HepG2 (cell line): Measurements from ENCODE around the gene ZCCHC8. TPM values are rescaled to one million over a fixed set of nuclear protein-coding genes. Genes with fewer than 3 reads are reported as not detected.
A peak's percentile ranks its signal among the peaks of the same experiment; 100 is the strongest.

Experiments
- ATAC-seq: fragments of 200-7000 bp; cut with Tn5 transposase; 3 replicates; pipeline ENCODE4 v1.9.1; 2020; ENCODE audit warnings: mild to moderate bottlenecking, moderate library complexity
- Bru-seq: library from RNA; stranded (reverse); fragments of 400-500 nt; gene quantifications from one replicate; lab custom pipeline; 2021; lab: Mats Ljungman, UMichigan
- BruChase-seq, 2 experiments: library from RNA; stranded (reverse); fragments of 400-500 nt; gene quantifications; one replicate each; lab custom pipeline; 2021; lab: Mats Ljungman, UMichigan
- BruUV-seq: library from RNA; stranded (reverse); fragments of 400-500 nt; replicated peaks from 2 replicates; lab custom pipeline; 2021; lab: Mats Ljungman, UMichigan
- CTCF ChIA-PET: fragments of 300-600 bp; formaldehyde crosslinking; extraction: SDS; loops from one replicate; lab custom pipeline; 2021; ENCODE audit warnings: low total read pairs, inconsistent platforms, low intra/inter-chr PET ratio; lab: Yijun Ruan, JAX
- POLR2A ChIA-PET: fragments of 350-600 bp; sonication (Branson Sonifier 250); formaldehyde crosslinking; loops from one replicate; lab custom pipeline; 2020; ENCODE audit warnings: antibody characterized with exemption, inconsistent platforms; lab: Yijun Ruan, JAX
- DNase-seq: peaks from one replicate; pipeline ENCODE4 v3.0.0-alpha.2; 2015; ENCODE audit warnings: low spot score
- FAIRE-seq: peaks from 3 replicates; lab custom pipeline; 2011; peaks lifted over from hg19 to GRCh38; lab: Jason Lieb, UNC
- H2AFZ ChIP-seq: one replicate; pipeline ENCODE4 v1.6.1; 2011; ENCODE audit warnings: low read length, inconsistent platforms
- H3K27ac ChIP-seq: fragments of 300-600 bp; 3 replicates; pipeline ENCODE4 v1.8.0; 2011; ENCODE audit warnings: mixed run types, mild to moderate bottlenecking, mixed read lengths, low read length, inconsistent platforms; ENCODE audit not compliant: insufficient read depth; ENCODE audit errors: extremely low read length
- H3K27me3 ChIP-seq, 2 experiments: fragments of 200-600 bp in 1 of 2; 2 replicates in 1 of 2; 3 replicates in 1 of 2; pipeline versions ENCODE4 v1.6.0 to v1.8.0; 2011; ENCODE audit warnings: low read length in 2 of 2, mild to moderate bottlenecking in 2 of 2, moderate library complexity in 2 of 2, inconsistent platforms in 1 of 2; ENCODE audit not compliant: insufficient read depth in 2 of 2, control insufficient read depth in 1 of 2
- H3K36me3 ChIP-seq, 2 experiments: fragments of 200-600 bp in 1 of 2; replicated peaks in 1 of 2; 2 replicates in 1 of 2; 3 replicates in 1 of 2; pipeline versions ENCODE4 v1.5.1 to v1.8.0; 2011; ENCODE audit warnings: low read length in 2 of 2, inconsistent platforms in 1 of 2; ENCODE audit not compliant: insufficient read depth in 2 of 2, control insufficient read depth in 1 of 2
- H3K4me1 ChIP-seq: 2 replicates; pipeline ENCODE4 v1.5.1; 2012; ENCODE audit warnings: low read length, inconsistent platforms; ENCODE audit not compliant: insufficient read depth
- H3K4me2 ChIP-seq: 2 replicates; pipeline ENCODE4 v1.6.0; 2011; ENCODE audit warnings: low read depth, low read length, inconsistent platforms
- H3K4me3 ChIP-seq, 3 experiments: fragments of 200-600 bp in 1 of 3; sonication (generic), shearing (Covaris generic) in 1 of 3; replicated peaks in 1 of 3; 2 replicates each; pipeline ENCODE4 v1.5.1; 2011 to 2016; ENCODE audit warnings: low read length in 3 of 3, inconsistent platforms in 2 of 3, low read depth in 2 of 3, mild to moderate bottlenecking in 2 of 3, control low read depth in 1 of 3, mixed read lengths in 1 of 3; ENCODE audit not compliant: insufficient read depth in 1 of 3
- H3K79me2 ChIP-seq: one replicate; pipeline ENCODE4 v1.6.1; 2011; ENCODE audit warnings: low read length, inconsistent platforms; ENCODE audit not compliant: insufficient read depth
- H3K9ac ChIP-seq: 2 replicates; pipeline ENCODE4 v1.6.0; 2011; ENCODE audit warnings: mild to moderate bottlenecking, low read depth, low read length, inconsistent platforms; ENCODE audit not compliant: insufficient read depth
- H3K9me3 ChIP-seq: 2 replicates; pipeline ENCODE4 v1.5.1; 2012; ENCODE audit warnings: mild to moderate bottlenecking, low read length
- H4K20me1 ChIP-seq: 2 replicates; pipeline ENCODE4 v1.6.0; 2011; ENCODE audit warnings: inconsistent platforms, mild to moderate bottlenecking, low read length, moderate library complexity; ENCODE audit not compliant: insufficient read depth
- HOXD1 ChIP-seq: sonication (generic); formaldehyde crosslinking; IDR thresholded peaks from 2 replicates; pipeline ENCODE4 v1.5.0; 2020; ENCODE audit warnings: missing genetic modification reagents
- KDM5B ChIP-seq: sonication (generic); formaldehyde crosslinking; IDR thresholded peaks from 2 replicates; pipeline ENCODE4 v1.4.0; 2020; ENCODE audit warnings: missing genetic modification reagents, mild to moderate bottlenecking, borderline replicate concordance
- PCBP1 ChIP-seq: fragments of 200-400 bp; formaldehyde crosslinking; IDR thresholded peaks from 2 replicates; pipeline ENCODE4 v1.6.1; 2017; ENCODE audit warnings: mild to moderate bottlenecking, low read depth, low read length, borderline replicate concordance
- XBP1 ChIP-seq: sonication (generic); formaldehyde crosslinking; IDR thresholded peaks from 2 replicates; pipeline ENCODE4 v1.5.0; 2020; ENCODE audit warnings: missing genetic modification reagents
- ZNF670 ChIP-seq: sonication (generic); formaldehyde crosslinking; IDR thresholded peaks from 2 replicates; pipeline ENCODE4 v1.8.0; 2022; ENCODE audit warnings: mild to moderate bottlenecking, missing genetic modification reagents, borderline replicate concordance
- ZNF792 ChIP-seq: IDR thresholded peaks from 2 replicates; pipeline ENCODE4 v1.6.1; 2016
- WGBS: methylation state at CpG from one replicate; pipeline ENCODE4 v1.1.6; 2017; ENCODE audit warnings: low lambda C conversion rate; 5-methylcytosine and 5-hydroxymethylcytosine counted together
- in situ Hi-C: cut with HindIII; loops from 2 replicates; pipeline ENCODE4 v1.10.0; 2017; ENCODE audit warnings: low pct_unique_long_range_greater_than_20kb; ENCODE audit not compliant: extremely low pct_ligation_motif_present
- intact Hi-C: fragments of 100-400 bp; cut with micrococcal nuclease; formaldehyde crosslinking; loops from one replicate; pipeline ENCODE4 v1.10.0; 2022; ENCODE audit not compliant: unreplicated experiment
- long read RNA-seq, 2 experiments: library from RNA in 1 of 2; library from polyadenylated mRNA in 1 of 2; stranded (forward) in 1 of 2; unstranded in 1 of 2; transcript quantifications; one replicate each; pipeline ENCODE4 v2.0.0, GENCODE V29; 2019 to 2022
- polyA minus RNA-seq, 3 experiments: library from RNA; depleted of rRNA, polyadenylated mRNA; stranded (reverse); fragments of >200 nt; gene quantifications; 2 replicates each; pipeline ENCODE4 v1.2.3, GENCODE V29; 2011; ENCODE audit warnings: low replicate concordance in 1 of 3
- polyA plus RNA-seq, 8 experiments: library from polyadenylated mRNA; depleted of rRNA in 3 of 8; stranded (reverse) in 7 of 8; unstranded in 1 of 8; fragments of >200 nt; fragmentation: Illumina TruSeq in 4 of 8; extraction: Trizol in 4 of 8; gene quantifications; 2 replicates each; pipeline versions ENCODE4 v1.2.1 to v1.2.3, GENCODE V29; 2011 to 2016; ENCODE audit warnings: low read depth in 4 of 8, missing spikeins in 1 of 8, mixed read lengths in 1 of 8; ENCODE audit not compliant: insufficient read depth in 1 of 8
- total RNA-seq, 5 experiments: library from RNA; depleted of rRNA; stranded (reverse); fragments of >200 nt; fragmentation: Illumina TruSeq; extraction: Trizol; gene quantifications; 2 replicates each; pipeline ENCODE4 v1.2.3, GENCODE V29; 2016; ENCODE audit warnings: low read depth in 1 of 5
- TF ChIP-seq, protein P1 (sequence below): sonication (generic); formaldehyde crosslinking; IDR thresholded peaks from 2 replicates; pipeline ENCODE4 v1.5.0; 2020; ENCODE audit warnings: missing genetic modification reagents
- TF ChIP-seq, protein P2 (sequence below): IDR thresholded peaks from 2 replicates; pipeline ENCODE4 v1.6.1; 2018; ENCODE audit warnings: missing genetic modification reagents, mild to moderate bottlenecking, missing compliant biosample characterization
- TF ChIP-seq, protein P3 (sequence below): sonication (generic); formaldehyde crosslinking; IDR thresholded peaks from 2 replicates; pipeline ENCODE4 v1.5.0; 2020; ENCODE audit warnings: mild to moderate bottlenecking, missing genetic modification reagents
- TF ChIP-seq, protein P4 (sequence below): sonication (generic); formaldehyde crosslinking; IDR thresholded peaks from 2 replicates; pipeline ENCODE4 v1.4.0; 2020; ENCODE audit warnings: mild to moderate bottlenecking, missing genetic modification reagents
- TF ChIP-seq, protein P5 (sequence below): sonication (generic); formaldehyde crosslinking; IDR thresholded peaks from 2 replicates; pipeline ENCODE4 v1.4.0; 2020; ENCODE audit warnings: missing genetic modification reagents

ZCCHC8 gene
- total RNA-seq (2016; rRNA removed; fragmentation: Illumina TruSeq; extraction: Trizol): 14.2 and 20.9 TPM in 2 replicates
- 4.6 and 5.1 TPM in 2 replicates for total RNA-seq (2016; cell fraction: cytosol; rRNA removed; fragmentation: Illumina TruSeq; extraction: Trizol; ENCODE audit: low read depth)
- total RNA-seq (2016; cell fraction: insoluble cytoplasmic fraction; rRNA removed; fragmentation: Illumina TruSeq; extraction: Trizol): 14.0 and 22.1 TPM in 2 replicates
- 7.2 and 7.6 TPM in 2 replicates for total RNA-seq (2016; cell fraction: membrane; rRNA removed; fragmentation: Illumina TruSeq; extraction: Trizol)
- total RNA-seq (2016; cell fraction: nucleus; rRNA removed; fragmentation: Illumina TruSeq; extraction: Trizol): 30.3 and 32.1 TPM in 2 replicates
- 18.6 and 20.5 TPM in 2 replicates for polyA plus RNA-seq (2011; rRNA removed)
- polyA plus RNA-seq (2011; cell fraction: cytosol; rRNA removed): 9.6 and 13.2 TPM in 2 replicates
- polyA plus RNA-seq (2011; cell fraction: nucleus; rRNA removed): 37.9 and 40.8 TPM in 2 replicates
- polyA plus RNA-seq (2012): 20.5 and 20.8 TPM in 2 replicates
- 1.9 and 2.0 TPM in 2 replicates for polyA plus RNA-seq (2016; cell fraction: cytosol; fragmentation: Illumina TruSeq; extraction: Trizol; ENCODE audit: low read depth)
- polyA plus RNA-seq (2016; cell fraction: insoluble cytoplasmic fraction; fragmentation: Illumina TruSeq; extraction: Trizol; ENCODE audit: low read depth): 15.5 and 16.5 TPM in 2 replicates
- 3.5 and 4.0 TPM in 2 replicates for polyA plus RNA-seq (2016; cell fraction: membrane; fragmentation: Illumina TruSeq; extraction: Trizol; ENCODE audit: low read depth)
- 75.5 and 80.1 TPM in 2 replicates for polyA plus RNA-seq (2016; cell fraction: nucleus; fragmentation: Illumina TruSeq; extraction: Trizol; ENCODE audit: insufficient read depth, low read depth)
- 9.4 and 18.6 TPM in 2 replicates for polyA minus RNA-seq (2011; rRNA and poly(A)+ RNA removed; ENCODE audit: low replicate concordance)
- 8.1 and 11.2 TPM in 2 replicates for polyA minus RNA-seq (2011; cell fraction: cytosol; rRNA and poly(A)+ RNA removed)
- polyA minus RNA-seq (2011; cell fraction: nucleus; rRNA and poly(A)+ RNA removed): 40.6 and 42.0 TPM in 2 replicates
- percentile 87 among the genes with signal in this experiment for Bru-seq, nascent RNA
- BruChase-seq, experiment 1, labeled RNA remaining after a 6-hour chase: percentile 92 among the genes with signal in this experiment
- BruChase-seq, experiment 2, labeled RNA remaining after a 2-hour chase: percentile 92 among the genes with signal in this experiment
- long read RNA-seq, experiment 1, transcript ZCCHC8-210 (14 exons, 2,955 nt): major isoform, 5 of 9 reads
- long read RNA-seq, experiment 1, partial matches to known transcripts: 2 of 9 reads
- long read RNA-seq, experiment 1, other reads (novel, unspliced or antisense): 2 of 9 reads
- long read RNA-seq, experiment 2, transcript ZCCHC8-210 (14 exons, 2,955 nt): major isoform, 5 of 22 reads
- long read RNA-seq, experiment 2, partial matches to known transcripts: 7 of 22 reads
- long read RNA-seq, experiment 2, other reads (novel, unspliced or antisense): 9 of 22 reads

DNA sequence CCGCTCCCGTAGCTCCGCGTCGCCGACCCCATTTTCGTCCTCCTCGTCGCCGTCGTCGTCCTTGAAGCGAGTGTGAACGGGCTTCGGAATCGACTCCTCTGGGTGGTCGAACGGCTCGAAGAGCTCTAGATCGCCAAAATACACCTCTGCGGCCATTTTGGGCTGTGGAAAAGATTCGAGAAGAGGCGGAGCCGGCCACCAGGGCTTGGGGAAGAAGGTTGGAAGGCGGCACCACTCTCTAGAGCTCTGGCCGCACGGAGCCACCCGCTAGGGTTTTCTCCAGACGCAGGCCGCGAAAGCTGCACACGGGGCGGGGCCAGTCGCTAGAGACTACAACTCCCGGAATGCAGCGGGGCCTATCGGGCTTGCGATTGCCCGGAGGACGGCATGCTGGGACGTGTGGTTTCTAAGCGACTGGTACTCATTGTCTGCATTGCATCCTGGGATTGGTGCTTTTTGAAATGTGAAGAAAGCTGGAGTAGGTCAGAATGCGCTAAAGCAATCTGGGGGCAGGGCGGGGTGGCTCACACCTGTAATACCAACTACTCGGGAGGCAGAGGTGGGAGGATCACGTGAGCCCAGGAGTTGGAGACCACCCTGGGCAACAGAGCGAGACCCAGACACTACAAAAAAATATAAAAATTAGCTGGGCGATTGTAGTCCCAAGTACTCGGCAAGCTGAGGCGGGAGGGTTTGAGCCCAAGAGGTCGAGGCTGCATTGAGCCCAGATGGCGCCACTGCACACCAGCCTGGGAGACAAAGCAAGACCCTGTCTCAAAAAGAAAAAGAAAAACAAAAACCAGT, at the start of gene ZCCHC8:
TSS of gene ZCCHC8 (minus strand) at position 248 of the 804 bp plus-strand sequence. CDS start at position 156, 92 bp downstream.
- 13% methylated on average over 25 of the region's 52 CpGs for WGBS
- H3K4me1 ChIP-seq: peaks cover 34% of the 10 kb centered on the region
- H3K27me3 ChIP-seq: no peaks in the 10 kb centered on the region; a peak in 1 of 5 replicates
- TSS peak; percentile 86 for BruUV-seq
- H3K4me3 ChIP-seq: peak within 1 kb of the TSS; percentile 84 to 98 (median 86)
- H3K27ac ChIP-seq: peak within 1 kb of the TSS; percentile 98
- H3K9ac ChIP-seq: peak within 1 kb of the TSS; percentile 96
- DNase-seq (peak; percentile 96), FAIRE-seq (peak; percentile 92), ATAC-seq (peak; percentile 94)
- H3K36me3 ChIP-seq: peaks cover 4 to 13% of the 10 kb centered on the region in 2 experiments
- intact Hi-C loops (no loop called here), in situ Hi-C loops (no loop called here)
- H4K20me1 ChIP-seq: peaks cover 5% of the 10 kb centered on the region; the same call in 1 of the 2 replicates
- peak within 1 kb of the TSS; percentile 78 for H3K4me2 ChIP-seq
- CTCF ChIA-PET: interaction anchor here (1.3 kb wide), 1 partner anchor 8 kb away, joined by 3 read pairs; no protein-coding TSS in a partner anchor
- POLR2A ChIA-PET: interaction anchor here (0.5 to 5.4 kb wide), 27 partner anchors 8 to 732 kb away, joined by 3 to 122 read pairs (median 4); partner anchors contain the start of genes KNTC1, MPHOSPH9, MTRFR and RSRC2
- H3K9me3 ChIP-seq: no peaks in the 10 kb centered on the region
- H2AFZ ChIP-seq: no peak within 1 kb of the TSS
- H3K79me2 ChIP-seq: peaks cover 41% of the 10 kb centered on the region
- peak; percentile 90 for TF ChIP-seq ZNF670 (CRISPR knock-in tag)
- TF ChIP-seq, protein P1, sequence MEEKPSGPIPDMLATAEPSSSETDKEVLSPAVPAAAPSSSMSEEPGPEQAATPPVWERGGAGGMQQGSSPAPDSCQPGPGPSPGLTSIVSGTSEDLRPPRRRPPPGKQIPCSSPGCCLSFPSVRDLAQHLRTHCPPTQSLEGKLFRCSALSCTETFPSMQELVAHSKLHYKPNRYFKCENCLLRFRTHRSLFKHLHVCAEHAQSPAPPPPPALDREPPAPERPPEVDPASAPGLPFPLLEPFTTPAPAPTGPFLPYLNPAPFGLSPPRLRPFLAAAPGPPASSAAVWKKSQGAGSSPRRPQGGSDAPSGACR: peak; percentile 94
- TF ChIP-seq, protein P2, sequence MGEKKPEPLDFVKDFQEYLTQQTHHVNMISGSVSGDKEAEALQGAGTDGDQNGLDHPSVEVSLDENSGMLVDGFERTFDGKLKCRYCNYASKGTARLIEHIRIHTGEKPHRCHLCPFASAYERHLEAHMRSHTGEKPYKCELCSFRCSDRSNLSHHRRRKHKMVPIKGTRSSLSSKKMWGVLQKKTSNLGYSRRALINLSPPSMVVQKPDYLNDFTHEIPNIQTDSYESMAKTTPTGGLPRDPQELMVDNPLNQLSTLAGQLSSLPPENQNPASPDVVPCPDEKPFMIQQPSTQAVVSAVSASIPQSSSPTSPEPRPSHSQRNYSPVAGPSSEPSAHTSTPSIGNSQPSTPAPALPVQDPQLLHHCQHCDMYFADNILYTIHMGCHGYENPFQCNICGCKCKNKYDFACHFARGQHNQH (CRISPR knock-in tag): peak; percentile 64
- TF ChIP-seq XBP1 (CRISPR knock-in tag): no peak
- TF ChIP-seq, protein P3, sequence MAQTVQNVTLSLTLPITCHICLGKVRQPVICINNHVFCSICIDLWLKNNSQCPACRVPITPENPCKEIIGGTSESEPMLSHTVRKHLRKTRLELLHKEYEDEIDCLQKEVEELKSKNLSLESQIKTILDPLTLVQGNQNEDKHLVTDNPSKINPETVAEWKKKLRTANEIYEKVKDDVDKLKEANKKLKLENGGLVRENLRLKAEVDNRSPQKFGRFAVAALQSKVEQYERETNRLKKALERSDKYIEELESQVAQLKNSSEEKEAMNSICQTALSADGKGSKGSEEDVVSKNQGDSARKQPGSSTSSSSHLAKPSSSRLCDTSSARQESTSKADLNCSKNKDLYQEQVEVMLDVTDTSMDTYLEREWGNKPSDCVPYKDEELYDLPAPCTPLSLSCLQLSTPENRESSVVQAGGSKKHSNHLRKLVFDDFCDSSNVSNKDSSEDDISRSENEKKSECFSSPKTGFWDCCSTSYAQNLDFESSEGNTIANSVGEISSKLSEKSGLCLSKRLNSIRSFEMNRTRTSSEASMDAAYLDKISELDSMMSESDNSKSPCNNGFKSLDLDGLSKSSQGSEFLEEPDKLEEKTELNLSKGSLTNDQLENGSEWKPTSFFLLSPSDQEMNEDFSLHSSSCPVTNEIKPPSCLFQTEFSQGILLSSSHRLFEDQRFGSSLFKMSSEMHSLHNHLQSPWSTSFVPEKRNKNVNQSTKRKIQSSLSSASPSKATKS (CRISPR knock-in tag): no peak
- TF ChIP-seq, protein P4, sequence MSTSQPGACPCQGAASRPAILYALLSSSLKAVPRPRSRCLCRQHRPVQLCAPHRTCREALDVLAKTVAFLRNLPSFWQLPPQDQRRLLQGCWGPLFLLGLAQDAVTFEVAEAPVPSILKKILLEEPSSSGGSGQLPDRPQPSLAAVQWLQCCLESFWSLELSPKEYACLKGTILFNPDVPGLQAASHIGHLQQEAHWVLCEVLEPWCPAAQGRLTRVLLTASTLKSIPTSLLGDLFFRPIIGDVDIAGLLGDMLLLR (CRISPR knock-in tag): 0 out of 2 replicates have a peak, but pooled peaks have one; percentile 42
- TF ChIP-seq, protein P5, sequence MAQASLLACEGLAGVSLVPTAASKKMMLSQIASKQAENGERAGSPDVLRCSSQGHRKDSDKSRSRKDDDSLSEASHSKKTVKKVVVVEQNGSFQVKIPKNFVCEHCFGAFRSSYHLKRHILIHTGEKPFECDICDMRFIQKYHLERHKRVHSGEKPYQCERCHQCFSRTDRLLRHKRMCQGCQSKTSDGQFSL: no peak
- TF ChIP-seq HOXD1: peak; percentile 81
- peak; percentile 63; the same call in 1 of the 2 replicates for TF ChIP-seq KDM5B
- no peak; the same call in 1 of the 2 replicates for TF ChIP-seq ZNF792 (CRISPR knock-in tag)
- TF ChIP-seq PCBP1: 0 out of 2 replicates have a peak, but pooled peaks have one; percentile 35
